ENCODE measurements around the gene JTB. TPM values are rescaled to one million over a fixed set of nuclear protein-coding genes. Genes with fewer than 3 reads are reported as not detected.

The JTB gene
- total and polyA plus RNA-seq, 7 donors, result 87.6 to 266 (median 118) TPM

- no peak overlapping the region for H3K27ac ChIP-seq
- peaks cover 0 to 18% of the 10 kb centered on the region in 2 donors for H3K36me3 ChIP-seq (ENCODE audit: insufficient read depth in 1 of 2, low read depth in 1 of 2)
- DNase-seq, result no peak
- no peak for TF ChIP-seq CTCF (IDR thresholded peaks at IDR 0.05)
- intact Hi-C loops (cut with DNase I), result no loop called here
- H3K9me3 ChIP-seq, result no peaks in the 10 kb centered on the region
- H3K4me1 ChIP-seq, result peaks cover 15% of the 10 kb centered on the region
- H3K4me3 ChIP-seq, result peak overlapping the region; percentile 77
- no peaks in the 10 kb centered on the region for H3K27me3 ChIP-seq (ENCODE audit: insufficient read depth in 3 of 3, low read length in 2 of 3)
- WGBS, 3 donors, result 92 to 97% (median 92%) methylated on average over 2 of the region's 2 CpGs
- no peak for ATAC-seq
Observed at GRCh38 chr1:153968972-153969371, 8.5 kb downstream of the JTB start.

DNA sequence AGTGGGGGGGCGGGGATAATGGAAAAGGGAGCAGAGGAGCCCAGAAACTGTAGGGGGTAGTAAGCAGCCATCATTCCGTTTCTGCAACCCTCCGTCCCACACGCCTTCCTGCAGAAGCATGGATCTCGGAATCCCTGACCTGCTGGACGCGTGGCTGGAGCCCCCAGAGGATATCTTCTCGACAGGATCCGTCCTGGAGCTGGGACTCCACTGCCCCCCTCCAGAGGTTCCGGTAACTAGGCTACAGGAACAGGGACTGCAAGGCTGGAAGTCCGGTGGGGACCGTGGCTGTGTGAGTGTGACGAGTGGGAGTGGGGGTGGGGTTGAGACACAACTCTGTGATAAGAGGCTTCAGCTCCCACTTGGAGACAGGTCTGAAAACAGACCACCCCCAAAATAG is 9.1 kb downstream of the JTB start:
- no peak for DNase-seq

DNA sequence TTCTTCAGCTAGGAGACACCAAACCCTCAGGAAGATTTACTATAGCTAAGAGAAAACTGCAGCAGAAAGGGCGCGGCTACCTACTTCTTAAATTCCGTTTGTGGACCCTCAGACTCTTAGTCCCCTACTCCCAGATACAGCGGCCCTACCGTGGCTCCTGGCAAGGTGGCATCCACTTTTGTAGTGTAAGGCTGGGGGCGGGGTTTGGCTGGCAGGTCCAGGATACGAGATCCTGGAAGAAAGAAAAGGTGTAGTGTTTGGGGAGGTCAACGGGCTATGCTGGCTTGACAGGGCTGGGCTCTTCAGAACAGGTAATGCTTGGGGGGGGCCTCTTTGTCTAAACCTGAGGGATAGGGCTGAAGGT is 9.5 kb downstream of the JTB start:
- DNase-seq (peak; percentile 39 to 66), ATAC-seq (no peak)
- H3K4me1 ChIP-seq, result peaks cover 17% of the 10 kb centered on the region
- intact Hi-C loops (cut with DNase I), result no loop called here
- WGBS, 3 donors, result 0 to 2% (median 2%) methylated on average over 8 of the region's 8 CpGs
- peaks cover 0 to 8% of the 10 kb centered on the region in 2 donors for H3K36me3 ChIP-seq (ENCODE audit: insufficient read depth in 1 of 2, low read depth in 1 of 2)
- TF ChIP-seq CTCF (IDR thresholded peaks at IDR 0.05), result no peak
- peak overlapping the region; percentile 77 for H3K4me3 ChIP-seq
- no peaks in the 10 kb centered on the region for H3K9me3 ChIP-seq
- H3K27ac ChIP-seq, result peak overlapping the region; percentile 92
- no peaks in the 10 kb centered on the region for H3K27me3 ChIP-seq (ENCODE audit: insufficient read depth in 3 of 3, low read length in 2 of 3)

More for the DNA sequence above, 9.1 kb downstream of the JTB start:
- no peaks in the 10 kb centered on the region for H3K27me3 ChIP-seq (ENCODE audit: insufficient read depth in 3 of 3, low read length in 2 of 3)
- H3K36me3 ChIP-seq (ENCODE audit: insufficient read depth in 1 of 2, low read depth in 1 of 2), result peaks cover 0 to 13% of the 10 kb centered on the region in 2 donors
- no peak for TF ChIP-seq CTCF (IDR thresholded peaks at IDR 0.05)
- 15 to 22% (median 17%) methylated on average over 13 of the region's 13 CpGs for WGBS, 3 donors
- no peaks in the 10 kb centered on the region for H3K9me3 ChIP-seq
- peaks cover 17% of the 10 kb centered on the region for H3K4me1 ChIP-seq
- intact Hi-C loops (cut with DNase I), result no loop called here
- peak overlapping the region; percentile 92 for H3K27ac ChIP-seq
- no peak for ATAC-seq
- peak overlapping the region; percentile 77 for H3K4me3 ChIP-seq

DNA sequence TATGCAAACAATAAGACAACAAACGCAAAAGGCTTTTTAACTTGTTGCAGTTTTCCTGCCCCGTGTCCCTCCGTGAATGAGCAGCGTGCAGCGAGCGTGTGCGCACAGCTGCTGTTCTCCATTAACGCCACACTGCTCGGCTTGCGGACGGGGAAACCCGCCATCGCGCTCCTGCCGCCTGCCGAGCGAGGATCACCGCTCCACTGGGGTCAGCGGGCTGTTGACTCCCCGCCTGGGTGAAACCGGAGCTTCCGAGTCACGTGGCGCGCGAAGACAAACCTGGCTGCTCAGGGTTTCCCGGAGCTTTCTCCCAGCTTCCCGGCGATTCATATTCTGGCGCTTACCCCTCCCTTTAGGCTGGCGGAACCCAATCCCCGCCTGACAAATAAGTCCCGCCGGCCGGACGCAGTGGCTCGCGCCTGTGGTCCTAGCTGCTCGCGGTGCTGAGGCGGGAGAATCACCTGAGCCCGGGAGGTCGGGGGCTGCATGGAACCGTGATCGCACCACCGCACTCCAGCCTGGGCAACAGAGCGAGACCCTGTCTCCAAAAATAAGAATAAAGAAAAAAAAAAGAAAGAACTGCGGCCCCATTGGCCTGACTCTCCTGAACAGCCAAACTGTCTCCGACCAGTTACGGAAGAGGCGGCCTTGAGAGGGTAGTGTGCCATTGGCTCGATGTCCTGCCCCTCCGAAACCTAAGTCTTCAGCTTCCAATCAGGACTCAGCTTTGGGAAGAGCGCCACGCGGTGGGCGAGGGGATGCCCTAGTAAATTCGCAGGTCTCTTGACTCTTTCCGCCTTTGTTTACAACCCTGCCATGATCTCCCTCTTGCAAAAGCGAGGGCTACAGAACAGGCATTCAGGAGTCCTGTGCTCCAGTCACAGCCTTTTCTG is 10.1 kb downstream of the JTB start, which contains the start of gene CREB3L4:
Gene CREB3L4 (plus strand): TSS at position 796 of the 893 bp plus-strand sequence. CDS start 624 bp downstream, outside the sequence.
- peaks cover 22% of the 10 kb centered on the region for H3K4me1 ChIP-seq

More for the DNA sequence above, 10.1 kb downstream of the JTB start, which contains the start of gene CREB3L4:
- DNase-seq, result peak; percentile 92 to 96
- peak; percentile 24 for TF ChIP-seq CTCF (IDR thresholded peaks at IDR 0.05)
- peak; percentile 81 to 85 (median 84) for ATAC-seq
- 0% methylated on average over 60 of the region's 60 CpGs for WGBS, 3 donors
- H3K36me3 ChIP-seq (ENCODE audit: insufficient read depth in 1 of 2, low read depth in 1 of 2), result peaks cover 0 to 2% of the 10 kb centered on the region in 2 donors
- no peaks in the 10 kb centered on the region for H3K27me3 ChIP-seq (ENCODE audit: insufficient read depth in 3 of 3, low read length in 2 of 3)
- no peaks in the 10 kb centered on the region for H3K9me3 ChIP-seq
- intact Hi-C loops (cut with DNase I), result no loop called here
- H3K27ac ChIP-seq, result peak within 1 kb of the TSS; percentile 92
- H3K4me3 ChIP-seq, result peak within 1 kb of the TSS; percentile 77
